Stimulated activated CD4-positive, alpha-beta T cell treated with anti-CD3 and anti-CD28 coated beads, Interleukin-1b, Interleukin-23, amount 100 ng/mL, for 24 hours (primary cell): Measurements from ENCODE around the gene POLR3E.

ENCODE experiments used
- DNase-seq, 4 experiments: peaks; one replicate each; pipeline ENCODE4 v3.0.0-alpha.2; 2020; ENCODE audit warnings: low read depth in 4 of 4, low spot score in 1 of 4

The POLR3E gene

DNA sequence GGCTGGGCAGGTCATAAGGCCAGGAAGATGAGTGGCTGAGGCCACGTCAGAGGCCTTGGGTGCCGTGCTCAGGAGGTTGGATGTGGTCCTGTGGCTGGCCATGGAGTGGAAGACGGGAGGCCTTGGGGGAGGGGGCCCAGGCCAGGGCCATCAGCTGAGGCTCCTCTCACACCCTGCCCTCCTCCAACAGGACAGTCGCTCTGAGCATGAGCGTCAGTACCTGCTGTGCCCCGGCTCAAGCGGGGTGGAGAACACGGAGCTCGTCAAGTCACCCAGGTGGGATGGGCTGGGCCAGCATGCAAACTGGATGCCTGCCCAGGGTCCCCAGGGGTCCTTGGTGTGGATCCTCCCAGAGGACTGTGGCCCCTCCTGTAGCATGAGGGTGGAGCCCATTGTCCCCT, 19.2 kb downstream of the POLR3E start:
- no peak for DNase-seq

DNA sequence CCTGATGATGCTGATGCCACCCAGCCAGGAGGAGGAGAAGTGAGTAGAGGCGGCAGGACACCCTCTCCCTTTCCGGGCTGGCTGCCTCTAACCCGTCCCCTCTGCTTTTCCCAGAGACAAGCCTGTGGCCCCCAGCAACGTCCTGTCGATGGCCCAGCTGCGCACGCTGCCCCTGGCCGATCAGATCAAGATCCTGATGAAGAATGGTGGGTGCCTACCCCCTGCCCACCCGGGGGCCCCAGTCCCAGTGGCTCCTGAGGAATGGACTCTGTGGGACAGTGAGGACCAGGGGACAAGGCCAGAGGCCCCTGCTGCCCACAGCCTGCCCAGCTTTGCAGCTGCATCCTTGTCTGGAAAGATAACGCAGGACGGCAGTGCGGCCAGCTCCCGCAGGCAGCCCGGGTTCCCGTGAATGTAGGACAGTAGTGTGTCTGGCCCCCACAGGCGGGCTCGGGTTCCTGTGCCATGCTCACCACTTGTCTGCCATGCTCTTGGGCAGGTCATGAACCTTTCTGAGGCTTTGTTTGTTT, 19.9 kb downstream of the POLR3E start:
- DNase-seq, result no peak

DNA sequence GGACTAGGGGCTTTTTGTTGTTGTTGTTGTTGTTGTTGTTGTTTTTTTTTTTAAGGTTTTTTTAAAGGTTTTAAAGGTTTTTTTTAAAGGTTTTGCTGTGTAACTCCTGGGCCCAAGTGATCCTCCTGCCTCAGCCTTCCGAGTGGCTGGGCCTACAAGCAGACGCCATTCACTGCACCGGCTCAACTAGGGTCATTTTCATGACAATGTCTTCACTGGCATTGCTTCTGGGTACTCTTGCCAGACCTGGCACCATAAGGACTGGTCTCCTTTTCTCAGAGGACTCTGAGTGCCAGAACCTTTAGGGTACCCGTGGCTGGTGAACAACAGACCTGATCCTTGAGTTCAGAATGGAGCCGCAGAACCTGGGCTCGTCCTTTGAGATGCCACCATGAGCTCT, 20.4 kb downstream of the POLR3E start:
- DNase-seq, result no peak

DNA sequence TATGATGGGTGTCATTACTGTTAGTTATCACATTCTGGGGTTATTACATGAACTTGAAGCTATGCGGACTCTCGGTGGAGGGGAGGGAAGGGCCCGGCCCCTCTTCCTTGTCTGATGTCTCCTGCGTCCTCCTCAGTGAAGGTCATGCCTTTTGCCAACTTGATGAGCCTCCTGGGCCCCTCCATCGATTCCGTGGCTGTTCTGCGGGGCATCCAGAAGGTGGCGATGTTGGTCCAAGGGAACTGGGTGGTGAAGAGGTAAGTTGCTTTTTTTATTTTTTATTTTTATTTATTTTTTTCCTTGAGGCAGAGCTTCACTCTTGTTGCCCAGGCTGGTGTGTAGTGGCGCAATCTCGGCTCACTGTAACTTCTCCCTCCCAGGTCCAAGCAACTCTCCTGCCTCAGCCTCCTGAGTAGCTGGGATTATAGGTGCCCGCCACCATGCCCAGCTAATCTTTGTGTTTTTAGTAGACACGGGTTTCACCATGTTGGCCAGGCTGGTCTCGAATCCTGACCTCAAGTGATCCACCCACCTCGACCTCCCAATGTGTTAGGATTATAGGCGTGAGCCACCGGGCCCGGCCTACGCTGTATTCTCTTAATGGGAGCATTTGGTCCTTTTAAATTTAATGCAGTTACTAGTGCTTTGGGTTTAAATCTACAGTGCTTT, 21.6 kb downstream of the POLR3E start:
- peak; percentile 13 to 42 (median 25) for DNase-seq

DNA sequence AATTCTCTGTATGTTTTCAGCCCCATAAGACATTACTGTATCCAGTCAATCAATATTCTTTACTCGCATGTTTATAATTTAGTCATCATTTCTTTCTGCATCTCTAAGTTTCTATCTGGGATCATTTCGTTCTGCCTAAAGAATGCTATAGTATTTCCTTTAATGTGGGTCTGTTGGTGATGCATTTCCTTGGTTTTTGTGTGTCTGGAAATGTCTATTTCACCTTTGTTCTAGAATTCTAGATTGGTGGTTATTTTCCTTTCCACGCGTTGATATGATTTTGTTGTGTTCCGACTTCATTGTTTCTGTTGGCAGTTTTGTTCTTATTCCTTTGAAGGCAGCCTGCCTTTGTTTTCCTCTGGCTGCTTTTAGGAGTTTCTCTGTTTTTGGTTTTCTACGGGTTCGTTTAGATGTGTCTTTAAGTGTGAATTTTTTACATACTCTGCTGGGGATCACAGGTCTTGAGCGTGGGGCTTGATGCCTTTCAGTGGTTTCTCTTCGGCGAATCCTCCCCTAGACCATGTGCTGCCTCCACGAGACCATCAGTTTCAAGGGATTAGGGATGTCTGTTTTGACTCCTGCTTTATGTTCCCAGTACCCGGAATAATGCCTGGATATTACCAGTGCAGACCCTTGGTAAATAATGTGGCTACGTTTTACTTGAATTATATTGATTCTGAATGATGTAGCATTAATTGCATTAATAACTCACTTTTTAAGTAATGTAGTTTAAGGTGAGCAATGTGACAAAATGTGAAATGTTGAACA, 23.5 kb downstream of the POLR3E start:
- DNase-seq, result no peak

DNA sequence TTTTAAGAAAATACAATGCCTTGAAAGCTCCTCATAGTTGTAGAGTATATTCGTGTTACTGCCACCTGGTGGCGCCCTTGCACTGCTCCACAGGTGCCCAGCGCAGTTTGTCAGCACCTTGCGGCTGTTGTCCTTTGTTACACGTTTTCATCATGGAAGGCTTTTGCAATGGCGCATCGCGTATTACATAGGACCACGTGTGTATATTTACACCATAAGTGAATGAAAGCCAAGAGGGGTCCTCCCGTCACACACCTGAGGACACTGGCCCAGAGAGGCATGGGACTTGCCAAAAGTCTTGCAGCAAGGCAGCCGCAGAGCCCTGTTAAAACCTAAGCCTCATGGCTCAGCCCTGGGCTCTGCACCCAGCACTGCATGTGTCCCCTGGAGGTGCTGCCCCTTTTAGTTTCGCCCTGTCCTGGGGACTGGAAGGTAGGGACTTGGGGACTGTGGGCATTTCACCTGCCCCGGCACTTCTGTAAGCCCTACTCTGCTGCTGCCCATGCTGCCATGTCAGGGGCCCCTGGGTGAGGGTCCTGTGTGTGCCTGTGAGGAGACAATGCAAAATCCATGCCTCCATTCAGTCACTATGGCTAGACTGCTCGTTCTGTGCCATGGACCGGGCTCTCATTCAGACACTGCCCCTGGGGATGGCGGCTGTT, 24.3 kb downstream of the POLR3E start:
- peak; percentile 28 to 45 (median 38) for DNase-seq

DNA sequence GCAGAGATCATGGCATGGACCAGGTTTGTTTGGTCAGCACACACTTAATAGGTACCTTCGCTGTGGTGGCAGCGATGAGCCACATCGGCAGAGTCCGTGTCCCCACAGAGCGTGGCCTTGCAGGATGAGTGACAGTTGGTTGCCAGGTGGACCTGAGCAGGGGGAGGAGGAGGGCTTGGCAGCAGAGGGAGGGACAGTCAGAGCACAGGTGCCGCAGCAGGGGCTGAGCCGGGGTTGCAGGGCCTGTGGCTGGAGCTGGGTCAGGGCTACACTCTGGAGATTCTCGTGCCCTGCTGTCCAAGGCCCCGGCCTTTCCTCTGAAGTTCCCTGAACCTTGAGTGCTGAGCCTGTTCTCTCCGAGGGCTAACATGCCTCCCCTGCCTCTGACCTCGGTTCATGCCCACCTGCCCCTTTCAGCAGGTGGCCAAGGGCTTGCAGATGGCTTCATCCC, 24.8 kb downstream of the POLR3E start:
- DNase-seq, result no peak

DNA sequence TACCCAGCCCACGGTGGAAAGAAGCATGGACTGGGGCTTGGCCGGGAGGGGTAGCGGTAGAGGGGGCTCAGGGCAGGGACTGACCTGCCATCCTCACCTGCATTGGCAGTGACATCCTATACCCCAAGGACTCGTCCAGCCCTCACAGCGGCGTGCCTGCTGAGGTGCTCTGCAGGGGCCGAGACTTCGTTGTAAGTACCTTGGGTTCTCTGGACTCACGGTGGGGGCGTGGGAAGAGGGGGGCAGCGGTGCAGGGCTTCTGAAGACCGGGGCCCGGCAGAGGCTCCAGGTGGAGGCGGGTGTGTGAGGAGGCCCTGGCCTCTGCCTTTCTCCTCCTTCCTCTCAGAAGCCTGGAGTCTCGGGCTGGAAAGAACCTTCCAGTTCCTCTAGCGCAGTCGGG, 25.5 kb downstream of the POLR3E start:
- no peak for DNase-seq

DNA sequence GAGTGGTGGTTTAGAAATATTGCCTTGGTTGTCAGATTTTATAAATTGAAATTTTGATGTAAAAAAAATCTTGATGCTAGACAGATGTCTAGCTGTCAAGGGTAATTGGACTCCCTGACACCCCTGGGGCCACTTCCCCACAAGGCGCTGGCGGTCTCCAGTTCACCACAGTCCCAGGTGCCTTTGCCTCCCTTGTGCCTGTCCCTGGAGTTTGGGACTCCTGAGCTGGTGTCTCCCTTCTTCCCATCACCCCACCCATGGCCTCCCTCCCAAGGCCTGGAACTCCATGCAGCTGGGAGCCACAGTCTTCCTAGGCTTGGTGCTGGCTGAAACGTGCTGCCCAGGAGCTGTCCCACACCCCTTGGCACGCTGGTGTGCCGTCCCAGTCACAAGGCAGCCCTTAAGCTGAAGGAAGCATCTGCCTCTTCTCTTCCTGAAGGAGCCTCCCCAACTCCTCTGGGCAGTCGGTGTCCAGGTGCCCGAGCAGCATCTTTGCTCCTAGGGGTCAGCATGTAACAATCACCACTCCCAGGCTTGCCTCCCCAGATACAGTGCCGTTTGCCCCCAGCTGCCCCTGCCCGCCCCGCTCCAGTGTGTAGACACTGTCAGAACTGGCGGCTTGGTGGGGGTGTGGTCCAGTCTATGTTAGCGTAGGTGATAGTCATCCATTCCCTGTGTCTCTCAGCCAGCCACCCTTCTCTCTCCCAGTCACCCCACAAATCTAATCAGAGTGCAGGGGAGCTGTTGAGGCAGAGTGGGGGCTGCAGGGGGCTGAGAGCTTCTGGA, 26.2 kb downstream of the POLR3E start:
- DNase-seq, result no peak

DNA sequence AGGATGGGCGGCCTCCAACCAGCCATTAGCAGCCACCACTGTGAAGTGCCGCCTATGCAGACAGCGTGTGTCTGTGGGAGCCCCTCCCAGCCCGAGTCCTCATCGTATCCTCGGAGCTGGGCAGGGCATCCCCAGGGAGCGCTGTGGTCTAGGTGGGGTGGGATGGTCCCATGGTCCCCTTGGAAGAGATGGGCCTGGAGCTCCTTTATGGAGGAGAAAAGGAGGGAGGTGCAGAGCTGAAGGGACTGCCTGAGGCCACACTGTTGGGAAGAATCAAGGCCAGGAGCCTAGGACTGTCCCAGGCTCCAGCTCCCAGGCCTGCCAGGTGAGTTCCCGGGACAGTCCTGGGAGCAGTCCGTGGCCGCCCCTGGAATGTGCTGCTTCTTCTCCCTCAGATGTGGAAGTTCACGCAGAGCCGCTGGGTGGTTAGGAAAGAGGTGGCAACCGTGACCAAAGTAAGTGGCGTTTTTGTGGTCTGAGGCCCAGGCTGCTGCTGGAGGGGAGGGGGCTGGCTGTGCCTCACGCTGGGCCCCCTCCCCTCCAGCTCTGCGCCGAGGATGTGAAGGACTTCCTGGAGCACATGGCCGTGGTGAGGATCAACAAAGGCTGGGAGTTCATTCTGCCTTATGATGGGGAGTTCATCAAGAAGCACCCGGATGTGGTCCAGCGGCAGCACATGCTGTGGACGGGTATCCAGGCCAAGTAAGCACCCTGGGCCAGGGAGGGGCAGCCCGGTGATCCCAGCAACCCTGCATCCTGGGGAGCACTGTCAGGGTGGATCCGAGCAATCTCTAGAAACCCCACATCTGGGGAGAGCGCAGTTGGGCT, 27.0 kb downstream of the POLR3E start:
- no peak for DNase-seq

DNA sequence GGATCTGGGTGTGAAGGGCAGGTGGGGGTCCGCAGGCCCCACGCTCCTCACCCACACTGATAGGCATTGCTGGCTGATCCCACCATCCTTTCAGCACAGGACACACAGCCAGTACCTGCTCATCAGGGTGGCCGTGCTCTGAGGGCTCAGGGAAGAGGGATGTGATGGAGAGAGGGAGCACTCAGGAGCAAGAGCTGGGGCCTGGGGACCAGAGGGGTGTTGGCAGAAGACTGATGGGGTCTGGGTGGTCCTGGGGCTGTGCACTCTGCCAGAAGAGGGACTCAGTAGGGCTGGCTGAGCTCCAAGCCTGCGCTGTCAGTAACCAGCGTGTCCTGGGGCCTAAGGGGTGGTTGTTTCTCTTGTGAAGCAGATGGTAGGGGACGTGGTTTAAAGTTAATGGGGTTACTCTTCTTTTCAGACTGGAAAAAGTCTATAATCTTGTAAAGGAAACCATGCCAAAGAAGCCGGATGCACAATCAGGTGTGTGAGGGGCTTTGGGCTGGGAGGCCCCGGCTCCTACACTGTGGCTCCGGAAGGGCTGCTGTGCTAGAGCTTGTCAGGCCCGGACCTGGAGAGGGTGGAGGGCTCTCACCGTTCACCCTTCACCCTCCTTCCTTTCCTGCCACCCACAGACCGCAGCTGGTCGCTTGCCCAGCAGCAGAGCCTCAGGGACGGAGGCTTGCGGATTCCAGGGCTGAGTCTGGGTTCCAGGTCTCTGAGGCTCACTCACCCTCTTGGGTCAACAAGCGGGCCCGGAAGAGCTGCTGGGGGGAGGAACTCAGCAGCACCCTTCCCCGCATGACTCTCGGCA, 27.8 kb downstream of the POLR3E start:
- DNase-seq, result no peak

DNA sequence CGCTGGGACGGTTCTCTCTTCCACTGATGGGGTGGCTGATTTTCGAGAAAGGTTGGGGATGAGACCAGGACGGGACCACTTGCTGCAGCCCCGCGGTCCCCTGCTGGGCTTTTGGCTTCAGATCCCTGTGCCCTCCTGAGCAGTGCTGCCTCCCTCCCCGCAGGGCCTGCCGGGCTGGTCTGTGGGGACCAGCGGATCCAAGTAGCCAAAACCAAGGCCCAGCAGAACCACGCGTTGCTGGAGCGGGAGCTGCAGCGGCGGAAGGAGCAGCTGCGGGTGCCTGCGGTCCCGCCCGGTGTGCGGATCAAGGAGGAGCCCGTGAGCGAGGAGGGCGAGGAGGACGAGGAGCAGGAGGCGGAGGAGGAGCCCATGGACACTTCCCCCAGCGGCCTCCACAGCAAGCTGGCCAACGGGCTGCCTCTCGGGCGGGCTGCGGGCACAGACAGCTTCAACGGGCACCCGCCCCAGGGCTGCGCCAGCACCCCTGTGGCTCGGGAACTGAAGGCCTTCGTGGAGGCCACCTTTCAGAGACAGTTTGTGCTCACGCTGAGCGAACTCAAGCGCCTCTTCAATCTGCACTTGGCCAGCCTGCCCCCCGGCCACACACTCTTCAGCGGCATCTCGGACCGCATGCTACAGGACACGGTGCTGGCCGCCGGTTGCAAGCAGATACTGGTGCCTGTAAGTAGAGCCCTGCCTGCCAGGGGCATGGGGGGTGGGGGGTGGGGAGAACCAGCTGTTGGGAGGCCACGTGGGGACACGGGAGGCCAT, 28.6 kb downstream of the POLR3E start:
- no peak for DNase-seq

DNA sequence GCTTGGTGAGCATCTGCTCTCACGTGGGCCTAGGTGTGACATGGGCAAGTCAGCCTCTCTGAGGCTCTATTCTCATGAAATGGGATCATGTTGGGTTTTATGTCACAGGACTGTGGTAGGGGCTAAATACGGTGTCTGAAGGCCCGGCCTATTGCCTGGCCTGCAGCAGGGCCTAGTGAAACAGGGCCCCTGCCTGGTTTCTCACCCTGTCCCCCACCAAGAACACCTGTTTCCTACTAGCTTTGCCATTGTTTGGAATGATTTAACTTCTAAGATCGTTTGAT, 29.1 kb downstream of the POLR3E start:
- DNase-seq, result no peak

DNA sequence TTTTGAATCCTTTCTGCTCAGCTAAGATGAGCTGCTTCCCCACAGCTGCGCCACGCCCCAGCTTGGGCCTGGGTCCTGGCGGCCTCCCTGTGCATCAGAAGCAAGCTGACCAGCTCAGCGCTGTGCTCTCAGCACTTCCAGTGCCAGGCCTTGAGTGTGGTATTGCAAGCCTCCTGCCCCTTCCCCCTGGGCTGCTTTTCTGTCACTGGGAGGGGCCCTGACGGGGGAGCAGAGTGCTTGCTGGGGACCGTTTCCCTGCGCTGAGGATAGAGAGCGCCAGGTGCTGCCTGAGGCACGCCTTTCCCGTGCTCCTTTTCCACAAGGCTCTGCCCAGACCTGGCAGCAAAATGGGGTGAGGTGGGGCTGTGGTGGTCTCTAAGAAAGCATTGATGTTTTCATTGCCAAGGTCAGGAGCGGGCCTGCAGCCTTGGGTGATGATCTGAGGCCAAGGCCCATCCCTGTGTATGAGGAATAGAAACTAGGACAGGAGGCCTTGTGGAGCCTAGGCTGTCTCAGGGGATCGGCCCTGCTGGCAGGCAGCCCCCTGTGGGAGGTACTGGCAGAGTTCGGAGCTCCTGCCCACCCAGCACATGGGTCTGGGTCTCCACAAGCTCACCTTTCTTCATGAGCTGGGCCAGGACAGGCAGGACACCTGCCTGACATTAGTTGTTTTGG, 29.7 kb downstream of the POLR3E start:
- no peak for DNase-seq

DNA sequence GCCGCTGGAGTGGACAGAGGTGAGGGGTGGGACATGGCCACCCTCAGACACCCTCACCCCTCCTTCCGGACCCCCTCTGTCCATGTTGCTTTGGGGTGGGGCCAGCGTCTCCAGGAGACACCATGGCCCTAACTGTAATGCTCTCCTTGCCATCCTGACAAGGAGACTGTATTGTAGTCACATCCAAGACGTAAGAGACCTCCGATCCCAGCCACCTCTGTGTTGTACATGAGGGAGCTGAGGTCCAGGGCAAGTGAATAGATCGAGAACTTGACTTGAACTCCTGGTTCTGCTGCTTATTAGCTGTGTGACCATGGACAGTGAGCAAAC, 30.2 kb downstream of the POLR3E start:
- DNase-seq, result no peak

DNA sequence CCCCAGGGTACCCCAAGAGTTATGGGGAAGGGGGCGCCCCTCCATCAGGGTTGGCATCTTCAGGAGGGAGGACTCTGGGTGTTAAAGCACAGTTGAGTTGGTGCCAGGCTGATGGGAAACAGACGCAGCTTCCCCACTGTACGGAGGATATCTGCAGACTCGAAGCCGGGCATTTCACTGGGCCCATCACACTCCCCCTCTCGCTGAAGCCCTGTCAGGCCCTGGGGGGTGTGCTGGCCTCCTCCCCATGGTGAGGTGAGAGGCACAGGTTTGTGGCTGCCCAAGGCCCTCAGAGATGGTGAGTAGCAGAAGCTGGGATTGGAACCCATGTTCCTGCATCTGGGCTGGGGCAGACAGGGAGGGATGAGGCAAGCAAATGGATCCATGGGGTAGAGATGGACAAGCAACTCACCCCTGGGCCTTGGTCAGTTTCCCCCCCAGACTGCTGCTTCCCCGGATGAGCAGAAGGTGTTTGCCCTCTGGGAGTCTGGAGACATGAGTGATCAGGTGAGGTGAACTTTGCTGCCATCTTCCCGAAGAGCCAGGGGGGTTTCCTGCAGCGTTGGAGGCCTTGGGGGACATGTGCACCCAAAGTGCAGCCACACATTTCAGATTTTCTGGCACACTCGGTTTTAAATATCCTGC, 31.0 kb downstream of the POLR3E start:
- no peak for DNase-seq

DNA sequence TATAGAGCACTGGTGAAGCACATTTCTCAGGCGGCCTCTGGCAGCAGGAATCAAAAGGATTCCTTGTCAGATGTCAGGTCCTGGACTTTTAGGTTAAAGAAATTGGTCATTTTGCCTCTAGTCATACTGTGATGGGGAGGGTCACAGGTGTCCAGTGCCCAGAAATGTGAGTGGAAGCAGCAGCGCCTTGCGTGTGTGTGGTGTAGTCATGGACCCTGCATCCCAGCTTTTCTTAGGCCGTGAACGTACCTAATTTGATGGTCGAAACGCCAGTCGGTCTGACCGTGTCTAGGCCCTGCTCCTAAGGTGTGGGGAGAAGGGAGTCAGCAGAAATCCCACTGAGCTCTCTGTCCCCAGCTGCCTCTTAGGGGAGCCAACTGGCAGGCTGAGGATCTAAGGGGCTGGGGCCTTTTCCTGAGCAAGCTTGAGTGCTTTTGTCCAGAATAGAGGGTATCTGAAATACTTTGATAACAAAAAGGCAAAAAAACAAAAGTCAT, 32.0 kb downstream of the POLR3E start:
- no peak for DNase-seq

DNA sequence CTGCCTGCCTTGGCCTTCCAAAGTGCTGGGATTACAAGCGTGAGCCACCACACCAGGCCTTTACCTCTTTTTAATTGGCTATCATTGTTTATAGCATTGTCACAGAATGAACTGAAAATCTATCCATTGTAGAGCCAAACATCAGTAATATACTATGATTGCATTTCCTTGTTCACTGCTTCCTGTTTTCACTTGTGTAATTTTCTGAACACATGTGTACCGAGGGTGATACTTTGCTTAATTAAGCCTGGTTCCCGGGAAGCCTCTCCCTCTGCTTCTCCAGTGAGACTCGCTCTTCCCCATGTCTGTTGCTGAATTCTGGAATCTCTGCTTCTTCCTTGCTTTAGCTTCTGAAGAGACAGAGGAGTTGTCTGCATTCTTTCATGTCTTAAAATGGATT, 33.1 kb downstream of the POLR3E start:
- no peak for DNase-seq
